DMS53 (cell line): ENCODE data around the gene ARF5.

Experiments used
- DNase-seq: peaks from one replicate; lab custom pipeline; 2025; lab: John Stamatoyannopoulos, UW

ARF5 gene

GRCh38 chr7:127635659-127636285, 47.6 kb downstream of the ARF5 start:
- no peak for DNase-seq

DNA sequence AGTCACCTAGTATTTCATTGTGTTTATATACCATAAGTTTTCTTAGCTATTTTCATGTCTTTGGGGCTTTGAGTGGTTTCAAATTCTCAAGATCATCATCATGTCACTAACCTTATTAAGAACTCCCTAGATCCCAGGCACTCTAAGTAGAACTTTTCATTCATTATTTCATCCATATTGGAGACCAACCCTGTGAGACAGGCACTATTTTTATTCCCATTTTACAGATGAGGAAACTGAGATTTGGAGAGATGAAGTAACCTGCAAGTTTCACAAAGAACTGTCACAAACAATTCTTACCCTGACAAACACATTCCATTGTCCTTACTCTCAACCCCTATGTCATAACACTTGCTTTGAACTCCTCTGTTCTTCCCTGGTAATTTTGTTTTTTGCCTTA, 50.0 kb downstream of the ARF5 start:
- DNase-seq: no peak
